HG03469 (cell line): Measurements from ENCODE around the gene GP1BB.

ENCODE experiments used
- ATAC-seq: cut with Tn5 transposase; IDR thresholded peaks from one replicate; pipeline ENCODE4 v1.9.1; 2021; ENCODE audit warnings: mild to moderate bottlenecking, moderate library complexity, moderate number of reproducible peaks; ENCODE audit not compliant: unreplicated experiment

GP1BB gene

DNA sequence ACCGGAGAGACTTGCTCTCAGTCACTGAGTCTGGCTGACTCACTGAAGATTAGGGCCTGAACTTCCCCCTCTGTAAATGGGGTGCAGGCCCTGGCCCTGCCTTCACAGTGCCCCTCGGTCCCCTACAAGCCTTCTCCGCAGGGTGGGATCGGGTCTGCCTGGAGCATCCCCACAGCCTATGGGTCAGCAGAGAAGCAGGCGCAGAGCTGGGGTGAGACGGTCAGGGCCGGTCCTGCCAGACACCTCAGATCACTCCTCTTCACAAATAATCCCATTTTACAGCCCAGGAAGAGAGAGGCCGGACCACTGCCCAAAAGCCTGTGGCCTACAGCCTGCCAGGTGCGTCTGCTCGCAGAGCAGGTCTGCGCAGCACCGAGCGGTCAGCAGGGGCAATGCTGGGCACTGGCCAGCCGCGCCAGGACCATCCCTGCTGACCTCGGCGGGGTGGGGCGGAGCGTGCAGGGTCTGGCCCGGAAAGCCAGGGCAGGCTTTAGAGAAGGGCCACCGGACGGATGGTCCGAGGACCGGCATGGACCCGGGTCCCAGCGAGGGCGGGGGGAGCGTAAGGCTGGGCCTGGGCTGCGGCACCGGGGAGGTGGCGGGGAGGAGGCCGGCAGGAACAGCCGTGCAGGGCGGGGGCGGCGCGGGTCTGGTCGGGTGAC is 9.6 kb upstream of the GP1BB start:
- ATAC-seq = no peak

DNA sequence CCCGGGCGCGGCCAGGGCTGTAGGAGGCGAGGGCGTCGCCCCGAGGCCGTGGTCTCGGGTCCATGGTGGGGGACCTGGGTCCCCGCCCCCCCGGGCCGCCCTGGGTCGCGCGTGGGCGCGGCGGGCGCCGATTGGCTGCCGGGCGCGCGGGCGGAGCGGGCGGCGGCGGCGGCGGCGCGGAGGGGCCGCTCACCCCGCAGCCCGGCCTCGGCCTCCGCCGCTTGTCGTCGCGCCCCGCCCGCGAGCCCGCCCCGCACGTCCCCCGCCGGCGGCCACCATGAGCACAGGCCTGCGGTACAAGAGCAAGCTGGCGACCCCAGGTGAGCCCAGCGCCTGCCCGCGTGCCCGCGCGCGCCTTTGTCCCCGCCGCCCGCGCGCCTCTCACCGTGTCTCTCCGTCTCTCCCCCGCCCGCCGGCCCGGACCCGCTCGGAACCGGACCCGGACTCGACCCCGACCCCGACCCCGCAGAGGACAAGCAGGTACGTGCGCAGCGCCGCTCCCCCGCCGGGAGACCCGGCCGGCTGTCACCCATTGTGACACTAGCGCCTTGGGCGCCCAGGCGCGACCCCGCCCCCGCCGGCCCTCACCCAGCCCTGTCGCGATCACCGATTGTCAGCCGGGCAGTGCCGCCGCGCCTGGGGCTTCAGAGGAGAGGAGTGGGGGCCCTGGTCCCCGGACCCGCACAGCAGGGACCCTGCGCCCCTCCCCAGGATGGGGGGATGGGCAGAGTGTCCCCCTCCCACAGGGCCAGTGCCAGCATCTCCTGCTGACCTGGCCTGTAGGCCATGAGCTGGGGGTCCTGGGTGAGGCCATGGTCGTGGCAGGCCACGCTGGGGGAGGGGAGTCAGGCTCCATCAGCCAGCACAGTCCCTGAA is 8.8 kb upstream of the GP1BB start, which contains the start of gene SEPTIN5:
Gene SEPTIN5, plus strand, starts transcription at position 192 of the 876 bp plus-strand sequence. Its CDS starts 86 bp downstream, at position 278.
- ATAC-seq = no peak

DNA sequence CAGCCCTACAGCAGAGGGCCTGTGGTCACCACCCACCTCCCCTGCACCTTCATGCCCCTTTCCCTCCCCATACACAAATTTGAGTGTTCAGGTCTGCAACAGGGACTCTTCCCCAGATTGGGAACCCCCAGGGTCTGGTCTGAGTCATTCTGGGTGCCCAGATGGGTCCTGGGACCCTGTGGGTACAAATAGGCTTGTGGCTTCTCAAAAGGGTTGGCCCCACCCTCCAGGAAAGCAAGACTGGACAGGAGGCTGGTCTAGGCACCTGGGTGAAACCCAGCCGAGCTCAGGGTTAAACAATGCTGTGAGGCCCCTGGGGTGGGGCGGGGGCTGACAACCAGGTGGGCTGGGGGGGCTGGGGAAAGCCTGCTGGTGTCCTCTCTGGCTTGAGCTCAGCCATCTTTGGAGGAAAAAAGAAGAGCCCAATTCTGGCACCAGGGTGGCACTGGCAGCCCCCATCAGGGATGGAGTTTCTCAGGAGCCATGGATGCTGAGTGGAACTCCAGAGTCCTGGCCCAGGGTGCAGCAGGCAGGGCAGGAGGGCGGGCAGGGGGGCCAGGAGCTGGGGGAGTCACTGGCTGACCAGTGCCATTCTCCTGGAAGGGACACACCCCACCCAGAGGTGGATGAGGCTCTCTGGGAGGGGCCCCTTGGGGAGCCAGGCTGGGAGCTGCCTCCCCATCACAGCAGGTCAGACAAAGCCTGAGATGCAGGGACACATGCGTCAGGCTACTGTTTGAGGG is 8.0 kb upstream of the GP1BB start:
- ATAC-seq = no peak

DNA sequence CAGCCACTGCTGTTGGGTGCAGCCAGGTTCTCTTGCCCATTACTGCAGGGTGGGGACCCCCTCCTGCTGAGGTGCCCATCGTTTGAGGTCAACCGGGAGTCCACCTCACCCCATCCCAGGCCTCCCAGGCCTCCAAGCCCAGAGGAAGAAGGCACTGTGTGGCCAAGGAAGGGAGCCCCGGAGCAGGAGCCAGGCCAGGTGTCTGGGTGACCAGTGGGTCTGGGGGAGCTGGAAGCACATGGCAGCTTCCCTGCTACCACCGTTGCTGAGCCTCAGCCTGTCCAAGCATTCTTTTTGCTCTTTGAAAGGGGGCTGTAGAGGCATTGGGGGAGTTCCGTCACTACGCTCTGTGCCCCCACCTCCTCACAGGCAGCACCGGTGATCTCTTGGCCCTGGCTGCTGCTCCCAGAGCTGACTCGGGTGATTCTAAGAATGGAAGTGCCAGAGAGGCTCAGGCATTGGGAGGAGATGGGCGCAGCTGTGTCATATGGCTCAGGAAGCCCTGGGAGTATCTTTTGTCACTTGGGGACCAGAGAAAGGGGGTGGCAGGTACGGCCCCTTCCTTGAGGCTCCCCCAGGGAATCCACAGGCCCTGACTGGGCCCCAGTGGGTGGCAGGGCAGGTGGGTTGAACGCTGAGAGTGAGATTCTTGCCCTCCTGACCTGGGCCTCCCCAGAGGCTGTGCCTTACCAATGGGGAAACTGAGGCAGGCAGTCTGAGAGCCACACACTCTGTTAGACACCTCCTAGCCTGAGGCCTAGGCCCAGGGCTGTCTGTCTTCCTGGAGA is 7.1 kb upstream of the GP1BB start:
- no peak for ATAC-seq

DNA sequence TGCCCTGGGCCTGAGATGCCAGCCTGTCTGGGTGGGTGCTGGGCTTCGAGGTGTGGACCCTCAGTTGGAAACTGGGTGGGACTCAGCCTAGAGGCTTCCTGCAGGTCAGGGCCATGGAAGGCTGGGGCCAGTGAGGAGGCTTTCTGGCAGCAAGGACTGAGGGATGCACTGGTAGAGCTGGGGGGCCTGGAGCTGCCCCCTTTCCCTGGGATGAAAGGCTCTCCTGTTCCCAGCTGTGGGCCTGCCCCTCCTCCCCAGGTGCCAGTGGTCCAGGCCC is 6.6 kb upstream of the GP1BB start:
- ATAC-seq = no peak

DNA sequence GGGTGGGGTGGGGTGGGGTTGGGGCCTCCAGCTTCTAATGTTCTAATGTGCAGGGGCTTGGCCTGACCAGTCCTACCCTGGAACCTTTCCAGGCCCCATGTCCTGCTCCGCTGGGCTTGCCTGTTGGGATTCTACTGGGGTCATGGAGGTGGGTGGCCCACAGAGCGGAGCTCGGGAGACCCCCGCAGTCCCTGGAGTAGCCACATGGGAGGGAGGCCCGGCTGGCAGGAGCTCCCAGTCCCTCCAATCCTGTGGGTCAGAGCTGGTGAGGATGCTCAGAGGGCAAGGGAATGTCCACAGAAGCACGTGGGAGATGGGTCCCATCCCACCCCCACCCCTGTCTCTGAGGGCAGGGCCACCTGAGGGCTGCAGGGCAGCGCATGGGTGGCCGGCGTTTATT is 6.2 kb upstream of the GP1BB start:
- no peak for ATAC-seq

DNA sequence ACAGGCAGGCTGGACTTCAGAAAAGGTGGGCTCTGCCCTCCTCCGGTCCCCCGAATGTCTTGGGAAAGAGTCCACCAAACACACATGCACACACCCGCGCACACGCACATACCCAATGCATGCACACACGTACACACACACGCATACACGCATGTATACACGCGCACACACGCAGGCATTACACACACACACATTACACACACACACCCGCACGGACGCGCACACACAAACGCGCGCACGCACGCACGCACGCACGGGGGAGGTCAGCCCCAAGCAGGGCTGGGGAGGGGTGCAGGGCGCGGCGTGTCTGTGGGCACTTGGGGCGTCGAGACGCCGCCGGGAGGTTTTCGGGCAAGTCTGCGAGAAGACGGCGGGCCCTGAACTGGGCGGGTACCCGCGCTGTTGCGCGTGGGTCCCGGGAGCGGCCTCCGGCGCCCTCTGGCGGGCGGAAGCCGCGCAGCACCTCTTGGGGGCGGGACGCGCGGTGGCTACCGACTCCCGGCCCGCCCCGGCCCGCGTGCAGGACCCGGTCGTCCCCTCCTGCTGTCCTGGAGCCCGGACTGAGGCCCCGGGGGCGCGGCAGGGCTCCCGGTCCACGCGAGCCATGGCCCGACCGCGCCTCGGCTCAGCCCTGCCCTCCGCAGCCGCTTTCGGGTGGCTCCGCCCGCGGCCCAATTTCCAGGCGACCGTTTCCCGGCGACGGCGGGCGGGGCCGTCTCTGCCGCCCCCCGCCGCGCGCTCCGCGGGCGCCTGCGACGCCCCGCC is 5.5 kb upstream of the GP1BB start:
- ATAC-seq = no peak

DNA sequence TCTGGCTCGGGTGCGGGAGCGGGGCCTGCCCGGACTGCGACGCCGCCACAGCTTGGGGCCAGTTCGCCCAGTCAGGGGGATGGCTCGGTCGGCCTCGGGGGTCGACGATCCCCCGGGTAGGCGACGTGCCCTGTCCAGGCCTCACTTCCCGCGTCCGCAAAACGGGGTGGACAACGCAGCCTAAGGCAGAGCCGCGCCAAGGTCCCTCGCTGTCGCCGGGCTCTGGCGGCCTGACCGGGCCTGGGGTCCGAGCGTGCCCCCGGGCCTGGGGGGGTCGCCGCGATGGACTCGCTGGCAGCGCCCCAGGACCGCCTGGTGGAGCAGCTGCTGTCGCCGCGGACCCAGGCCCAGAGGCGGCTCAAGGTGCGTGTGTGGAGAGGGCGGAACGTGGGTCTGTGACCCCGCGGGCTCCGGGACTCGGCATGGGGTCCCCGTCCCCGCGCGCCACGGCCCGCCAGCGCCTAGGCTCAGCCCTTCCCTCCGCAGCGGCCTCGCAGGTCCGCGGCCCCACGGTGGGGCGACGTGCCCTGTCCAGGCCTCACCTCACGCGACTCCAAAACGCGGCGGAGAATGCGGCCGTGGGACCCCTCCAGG is 4.8 kb upstream of the GP1BB start:
- ATAC-seq = no peak

DNA sequence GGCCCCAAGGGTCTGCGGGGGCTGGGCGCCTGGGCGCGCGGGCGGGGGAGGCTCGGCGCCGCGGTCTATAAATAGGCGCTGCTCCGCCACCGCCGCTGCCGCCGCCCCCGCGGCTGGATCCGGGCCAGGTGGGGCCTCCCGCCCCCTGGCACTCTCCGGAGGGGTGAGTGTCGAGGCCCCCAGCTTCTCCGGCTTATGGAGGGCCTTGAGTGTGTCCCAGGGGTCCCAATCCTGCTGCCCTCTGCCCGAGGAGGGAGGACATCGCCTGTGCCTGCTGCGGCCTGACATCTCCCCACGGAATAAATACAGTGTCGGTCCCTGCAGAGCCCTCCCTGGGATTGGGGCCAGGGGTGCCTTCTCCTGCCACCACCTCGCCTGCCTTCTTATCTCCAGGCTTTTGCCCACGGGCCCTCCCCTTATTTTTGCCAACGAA is 4.3 kb upstream of the GP1BB start:
- ATAC-seq = no peak

DNA sequence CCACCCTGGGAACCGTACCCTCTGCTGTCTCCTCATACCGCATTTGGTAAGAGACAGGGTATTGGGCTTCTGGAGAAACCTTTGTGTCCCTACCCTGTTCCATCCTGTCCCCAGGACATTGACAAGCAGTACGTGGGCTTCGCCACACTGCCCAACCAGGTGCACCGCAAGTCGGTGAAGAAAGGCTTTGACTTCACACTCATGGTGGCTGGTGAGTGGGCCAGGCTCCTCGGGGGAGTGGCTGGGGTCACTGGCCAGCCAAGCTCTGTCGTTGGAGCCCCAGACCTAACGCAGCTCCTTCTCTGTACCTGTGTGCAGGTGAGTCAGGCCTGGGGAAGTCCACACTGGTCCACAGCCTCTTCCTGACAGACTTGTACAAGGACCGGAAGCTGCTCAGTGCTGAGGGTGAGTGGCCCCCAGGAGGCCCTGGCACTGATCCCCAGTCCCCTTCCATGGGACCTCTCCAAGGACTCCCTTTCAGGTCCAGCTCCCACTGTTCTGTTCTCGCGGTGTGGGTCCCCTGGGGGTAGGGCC is 3.8 kb upstream of the GP1BB start:
- no peak for ATAC-seq

DNA sequence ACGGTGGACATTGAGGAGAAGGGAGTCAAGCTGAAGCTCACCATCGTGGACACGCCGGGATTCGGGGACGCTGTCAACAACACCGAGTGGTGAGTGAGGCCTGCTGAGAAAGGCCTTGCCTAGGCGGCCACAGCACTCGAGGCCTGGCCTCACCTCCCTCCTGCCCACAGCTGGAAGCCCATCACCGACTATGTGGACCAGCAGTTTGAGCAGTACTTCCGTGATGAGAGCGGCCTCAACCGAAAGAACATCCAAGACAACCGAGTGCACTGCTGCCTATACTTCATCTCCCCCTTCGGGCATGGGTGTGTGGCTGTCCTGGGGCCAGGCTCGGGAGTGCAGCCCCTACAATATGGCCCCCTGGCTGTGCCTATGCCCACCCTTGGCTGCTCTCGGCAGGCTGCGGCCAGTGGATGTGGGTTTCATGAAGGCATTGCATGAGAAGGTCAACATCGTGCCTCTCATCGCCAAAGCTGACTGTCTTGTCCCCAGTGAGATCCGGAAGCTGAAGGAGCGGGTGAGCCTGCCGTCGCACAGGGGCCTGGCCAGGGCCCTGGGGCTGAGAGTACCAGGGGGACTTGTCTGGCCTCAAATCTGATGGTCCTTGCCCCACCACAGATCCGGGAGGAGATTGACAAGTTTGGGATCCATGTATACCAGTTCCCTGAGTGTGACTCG is 3.0 kb upstream of the GP1BB start:
- no peak for ATAC-seq

DNA sequence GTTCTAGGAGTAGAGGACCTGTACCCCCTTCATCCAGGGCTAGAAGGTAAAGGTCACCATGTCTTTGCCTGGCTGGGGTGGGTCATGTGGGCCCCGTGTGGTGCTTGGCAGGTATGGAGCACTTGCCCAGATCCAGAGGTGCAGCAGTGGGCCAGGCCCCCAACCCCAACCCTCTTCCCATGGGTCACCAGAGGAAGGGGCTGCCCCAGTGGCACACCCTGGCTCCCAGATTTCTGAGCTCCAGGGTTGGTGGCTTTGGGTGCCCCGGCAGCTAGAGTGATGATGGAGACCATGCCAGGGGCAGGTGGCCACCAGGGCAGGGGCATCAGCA is 2.4 kb upstream of the GP1BB start:
- ATAC-seq = no peak

DNA sequence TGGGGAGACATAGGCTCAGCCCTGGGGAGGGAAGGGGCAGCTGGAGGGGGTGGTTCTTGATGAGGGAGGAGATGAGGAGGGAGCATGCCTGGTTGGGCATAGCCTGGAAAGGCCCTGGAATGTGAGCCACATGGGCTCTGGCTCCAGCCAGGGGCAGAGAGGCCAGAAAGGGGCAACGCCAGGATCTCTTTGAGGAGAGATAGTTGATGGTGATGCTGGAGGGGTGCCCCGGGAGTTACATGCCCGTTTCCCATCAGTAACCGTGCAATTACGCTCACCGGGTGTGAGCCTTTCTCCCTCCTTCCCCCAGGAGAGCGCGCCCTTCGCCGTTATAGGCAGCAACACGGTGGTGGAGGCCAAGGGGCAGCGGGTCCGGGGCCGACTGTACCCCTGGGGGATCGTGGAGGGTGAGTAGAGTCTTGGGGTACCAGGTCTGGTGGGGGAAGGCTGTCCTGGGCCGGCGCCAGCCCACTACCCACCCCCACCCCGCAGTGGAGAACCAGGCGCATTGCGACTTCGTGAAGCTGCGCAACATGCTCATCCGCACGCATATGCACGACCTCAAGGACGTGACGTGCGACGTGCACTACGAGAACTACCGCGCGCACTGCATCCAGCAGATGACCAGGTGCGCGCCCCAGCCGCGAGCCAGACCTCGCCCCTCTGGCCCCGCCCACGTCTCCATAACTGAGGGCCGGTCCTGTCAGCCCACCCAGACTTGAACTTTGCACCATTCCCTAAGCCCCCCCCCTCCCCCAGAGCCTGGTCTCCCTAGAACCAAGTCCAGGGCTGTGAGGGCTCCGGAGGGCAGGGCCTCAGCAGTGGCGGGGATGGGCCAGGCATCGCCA is 1.8 kb upstream of the GP1BB start:
- no peak for ATAC-seq

DNA sequence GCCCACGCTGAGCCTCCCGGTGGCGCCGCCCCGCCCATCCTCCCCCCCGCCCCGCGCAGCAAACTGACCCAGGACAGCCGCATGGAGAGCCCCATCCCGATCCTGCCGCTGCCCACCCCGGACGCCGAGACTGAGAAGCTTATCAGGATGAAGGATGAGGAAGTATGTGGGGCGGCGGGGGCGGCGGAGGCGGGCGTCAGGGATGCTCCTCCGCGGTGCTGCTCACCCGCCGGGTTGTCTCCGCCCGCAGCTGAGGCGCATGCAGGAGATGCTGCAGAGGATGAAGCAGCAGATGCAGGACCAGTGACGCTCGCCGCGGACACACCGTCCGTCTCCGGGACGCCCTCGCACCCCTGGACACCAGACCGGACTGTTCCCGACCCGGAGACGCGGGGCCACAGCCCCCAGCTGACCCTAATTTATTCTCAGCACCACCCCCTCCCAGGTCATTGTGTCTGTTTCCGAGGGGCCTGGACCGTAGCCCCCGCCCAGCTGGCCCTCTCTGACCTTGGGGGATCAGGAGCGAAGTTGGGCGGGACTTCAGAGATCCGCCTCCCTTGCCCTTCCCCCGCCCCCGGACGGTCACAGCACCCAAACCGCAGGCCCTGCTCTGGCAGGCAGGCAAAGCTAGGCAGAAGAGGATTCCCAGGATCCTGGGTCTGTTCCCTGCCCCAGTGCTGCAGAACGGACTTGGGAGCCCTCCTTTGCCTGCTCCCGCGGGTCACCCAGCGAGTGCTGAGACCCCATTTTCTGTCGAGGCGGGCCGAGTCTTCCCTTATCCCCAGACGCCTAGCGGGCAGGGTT is 959 bp upstream of the GP1BB start:
- no peak for ATAC-seq

DNA sequence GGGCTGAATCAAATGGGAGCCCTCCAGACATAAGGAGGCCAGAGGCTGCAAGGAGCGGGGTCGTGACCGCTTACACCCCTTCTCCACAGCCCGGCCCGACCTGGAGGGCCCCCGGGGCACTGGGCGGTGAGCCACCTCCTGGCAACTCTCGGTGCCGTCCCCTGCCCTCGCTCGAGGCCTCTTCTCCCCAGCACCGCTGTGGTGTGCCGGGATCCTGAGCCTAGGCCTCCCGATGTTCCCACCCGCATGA is 432 bp upstream of the GP1BB start:
- ATAC-seq = no peak

DNA sequence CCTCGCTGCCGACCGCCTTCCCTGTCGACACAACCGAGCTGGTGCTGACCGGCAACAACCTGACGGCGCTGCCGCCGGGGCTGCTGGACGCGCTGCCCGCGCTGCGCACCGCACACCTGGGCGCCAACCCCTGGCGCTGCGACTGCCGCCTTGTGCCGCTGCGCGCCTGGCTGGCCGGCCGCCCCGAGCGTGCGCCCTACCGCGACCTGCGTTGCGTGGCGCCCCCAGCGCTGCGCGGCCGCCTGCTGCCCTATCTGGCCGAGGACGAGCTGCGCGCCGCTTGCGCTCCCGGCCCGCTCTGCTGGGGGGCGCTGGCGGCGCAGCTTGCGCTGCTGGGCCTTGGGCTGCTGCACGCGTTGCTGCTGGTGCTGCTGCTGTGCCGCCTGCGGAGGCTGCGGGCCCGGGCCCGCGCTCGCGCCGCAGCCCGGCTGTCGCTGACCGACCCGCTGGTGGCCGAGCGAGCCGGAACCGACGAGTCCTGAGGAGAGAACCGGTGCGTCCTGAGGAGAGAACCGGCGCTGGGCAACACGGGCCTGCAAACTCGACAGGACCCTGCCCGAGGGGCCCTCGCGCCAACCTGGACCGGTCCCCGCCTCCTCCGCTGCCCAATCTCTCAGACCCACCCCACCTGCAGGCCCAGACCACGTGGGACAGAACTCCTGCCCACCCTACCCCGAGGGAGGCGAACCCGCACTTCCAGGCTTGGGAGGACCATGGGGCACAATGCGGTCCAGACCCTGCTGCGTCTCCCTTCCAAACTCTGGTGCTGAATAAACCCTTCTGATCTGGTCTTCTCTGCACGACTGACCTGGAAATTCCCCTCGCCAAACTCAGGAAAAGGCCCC is 866 bp downstream of the GP1BB start:
- no peak for ATAC-seq
